NCI-H524 treated with DMSO at 0.1 percent for 48 hours (cell line): ENCODE measurements around the gene PIAS4.

Experiments used
- DNase-seq: peaks from one replicate; lab custom pipeline; 2025; lab: John Stamatoyannopoulos, UW

PIAS4 gene

GRCh38 chr19:4077800-4078684 lies 70.5 kb downstream of the PIAS4 start:
- DNase-seq, result no peak

DNA sequence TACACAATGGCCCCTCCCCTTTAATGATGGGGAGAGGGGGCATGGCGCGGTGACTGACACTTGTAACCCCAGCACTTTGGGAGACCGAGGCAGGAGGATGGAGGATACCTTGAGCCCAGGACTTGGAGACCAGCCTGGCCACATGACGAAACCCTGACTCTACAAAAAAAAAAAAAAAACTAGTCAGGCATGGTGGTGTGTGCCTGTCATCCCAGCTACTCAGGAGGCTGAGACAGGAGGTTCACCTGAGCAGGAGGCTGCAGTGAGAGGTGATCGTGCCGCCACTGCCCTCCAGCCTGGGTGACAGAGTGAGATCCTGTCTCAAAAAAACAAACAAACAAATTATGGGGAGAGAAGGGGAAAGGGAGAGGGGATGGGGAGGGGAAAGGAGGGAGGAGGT lies 72.9 kb downstream of the PIAS4 start:
- no peak for DNase-seq

- DNase-seq, result no peak
Measured at GRCh38 chr19:4081441-4082129, 74.0 kb downstream of the PIAS4 start.

DNA sequence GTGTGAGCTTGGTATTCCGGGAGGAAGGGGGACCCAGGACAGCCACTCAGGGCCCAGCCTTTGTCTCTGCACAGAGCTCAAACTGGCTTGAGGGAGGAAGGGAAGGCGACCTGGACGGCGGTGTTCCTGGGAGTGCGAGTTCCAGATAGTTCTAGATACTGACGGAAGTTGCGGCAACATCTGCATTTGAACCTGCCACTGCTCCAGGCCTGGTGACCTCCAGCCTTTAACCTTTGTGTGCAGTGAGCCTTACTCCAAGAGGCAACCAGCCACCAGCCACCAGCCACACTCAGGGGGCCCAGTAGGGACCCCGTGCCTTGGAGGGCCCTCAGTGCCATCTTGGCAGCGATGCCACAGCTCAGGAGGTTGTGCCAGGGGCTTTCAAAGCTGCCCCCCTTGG lies 74.6 kb downstream of the PIAS4 start:
- DNase-seq, result no peak

DNA sequence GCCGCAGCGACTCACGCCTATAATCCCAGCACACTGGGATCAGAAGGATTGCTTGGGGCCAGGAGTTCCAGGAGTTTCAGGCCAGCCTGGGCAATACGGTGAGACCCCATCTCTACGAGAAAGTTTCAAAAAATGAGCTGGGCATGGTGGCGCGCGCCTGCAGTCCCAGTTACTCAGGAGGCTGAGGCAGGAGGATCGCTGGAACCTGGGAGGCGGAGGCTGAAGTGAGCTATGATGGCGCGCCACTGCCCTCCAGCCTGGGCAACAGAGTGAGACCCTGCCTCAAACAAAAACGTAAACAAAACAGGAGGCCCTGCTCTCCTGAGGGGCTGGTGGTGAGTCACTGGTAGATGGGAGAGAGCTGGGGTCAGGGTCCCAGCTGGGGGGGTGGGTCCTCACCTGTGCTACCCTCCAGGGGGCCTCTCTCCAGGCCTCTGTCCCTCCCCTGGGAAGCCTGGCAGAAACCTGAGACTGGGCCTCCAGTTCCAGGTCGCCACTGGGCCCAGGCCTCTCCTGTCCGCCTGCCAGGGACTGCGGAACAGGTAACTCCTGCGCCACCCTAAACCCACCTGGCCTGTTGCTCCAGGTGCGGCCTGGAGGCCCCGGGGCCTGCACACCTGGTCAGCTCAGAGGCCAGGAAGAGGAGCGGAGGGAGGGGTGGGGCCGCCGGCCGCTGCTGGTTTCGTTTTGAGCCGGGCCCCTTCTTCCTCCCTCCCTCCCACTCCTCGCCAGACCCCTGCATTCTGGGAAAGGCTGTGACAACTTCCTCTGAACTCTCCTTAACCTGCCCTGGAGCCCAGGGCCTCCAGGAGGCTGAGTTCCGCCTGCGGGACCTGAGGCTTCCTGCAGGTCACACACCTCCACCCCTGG lies 76.4 kb downstream of the PIAS4 start:
- no peak for DNase-seq

DNA sequence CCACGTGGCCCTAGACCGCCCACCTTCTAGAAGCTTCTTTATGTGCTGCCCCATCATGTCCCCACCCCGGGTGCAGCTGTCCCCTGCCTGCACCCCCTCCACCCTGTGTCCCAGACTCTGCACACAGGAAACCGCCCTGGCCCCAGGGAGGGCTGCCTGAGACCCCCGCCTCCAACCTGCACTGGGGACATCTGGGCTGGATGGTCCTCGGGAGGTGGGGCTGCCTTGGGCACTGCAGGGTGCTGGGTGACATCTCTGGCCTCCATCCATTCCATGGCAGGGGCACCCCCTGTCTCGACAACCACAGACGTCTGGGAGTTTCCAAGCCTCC lies 77.0 kb downstream of the PIAS4 start:
- no peak for DNase-seq

GRCh38 chr19:4086411-4086867 lies 78.9 kb downstream of the PIAS4 start:
- DNase-seq, result no peak

DNA sequence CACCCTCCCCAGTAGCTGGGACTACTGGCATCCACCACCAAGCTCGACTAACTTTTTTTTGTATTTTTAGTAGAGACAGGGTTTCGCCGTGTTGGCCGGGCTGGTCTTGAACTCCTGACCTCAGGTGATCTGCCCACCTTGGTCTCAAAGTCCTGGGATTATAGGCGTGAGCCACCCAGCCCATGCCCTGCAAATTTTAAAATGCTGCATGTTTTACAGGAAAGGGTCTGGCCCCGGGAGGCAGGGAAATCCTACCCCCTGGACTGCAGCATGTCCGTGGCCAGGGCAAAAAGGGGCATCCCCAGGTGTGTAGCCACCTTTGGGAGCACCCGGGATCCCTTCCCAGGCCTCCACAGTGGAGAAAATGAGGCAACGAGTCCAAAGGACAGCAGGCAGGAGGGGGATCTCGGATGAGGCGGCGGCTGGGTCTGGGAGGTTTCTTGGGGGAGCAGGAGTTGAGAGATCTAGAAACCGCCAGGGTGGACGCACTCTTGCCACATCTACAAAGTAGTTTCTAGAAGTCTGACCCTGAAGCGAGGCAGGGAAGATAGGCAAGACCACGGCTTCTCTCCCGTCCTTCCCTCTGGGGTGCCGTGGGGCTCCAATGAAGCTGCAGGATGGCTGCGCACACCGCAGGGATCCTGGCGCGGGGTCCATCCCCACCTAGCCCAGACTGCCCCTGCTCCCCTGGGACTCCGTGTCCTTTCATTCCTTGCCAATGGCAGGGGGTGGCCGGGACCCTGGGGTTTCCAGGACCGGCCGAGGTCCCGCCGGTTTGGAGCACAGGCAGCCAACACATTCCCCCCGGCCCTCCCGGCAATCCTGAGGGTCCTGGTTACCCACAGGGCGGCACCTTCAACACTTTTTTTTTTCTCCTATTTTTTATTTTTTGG lies 80.5 kb downstream of the PIAS4 start:
- DNase-seq, result no peak

DNA sequence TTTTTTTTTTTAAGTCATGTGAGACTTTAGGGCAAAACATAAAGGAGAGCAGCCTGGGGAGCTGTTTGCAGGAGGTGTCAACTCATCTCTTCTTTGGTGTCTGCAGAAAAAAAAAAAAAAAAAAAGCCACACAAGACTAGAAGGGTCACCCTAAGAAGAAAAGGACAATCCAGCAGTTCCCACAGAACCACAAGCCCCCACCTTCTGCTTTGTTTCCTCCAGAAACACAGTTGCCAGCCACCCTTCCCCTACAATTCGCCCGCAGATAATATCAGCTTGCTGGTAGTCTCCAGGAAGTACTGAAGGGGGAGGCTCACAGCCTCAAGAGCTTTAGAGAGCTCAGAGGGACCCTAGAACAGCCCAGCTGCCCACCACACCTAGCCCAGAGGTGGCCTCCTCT lies 81.4 kb downstream of the PIAS4 start:
- no peak for DNase-seq
